Measurements from ENCODE around the gene EFNA5. TPM values are rescaled to one million over a fixed set of nuclear protein-coding genes. Genes with fewer than 3 reads are reported as not detected.

EFNA5 gene
- total RNA-seq, 1 experiment from 2014 or later = 42.7 TPM

DNA sequence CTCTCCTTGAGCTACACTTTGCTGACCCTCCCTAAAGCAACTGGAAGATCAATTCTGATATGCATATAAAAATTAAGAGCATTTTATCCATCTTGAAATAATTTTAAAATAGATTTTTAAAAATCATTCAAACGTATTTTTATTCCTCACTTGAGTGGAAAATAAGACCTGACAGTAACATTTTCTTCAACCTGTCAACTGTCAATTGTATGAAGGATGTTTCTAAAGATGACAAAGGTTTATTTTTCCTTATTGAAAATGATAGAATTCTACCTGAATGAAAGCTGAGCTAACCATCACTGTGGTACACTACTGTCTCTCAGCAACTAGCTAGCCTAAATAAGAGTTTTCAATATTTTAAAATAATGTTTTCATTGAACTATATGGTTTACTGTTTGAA, 7.0 kb downstream of the EFNA5 start:
- no peaks in the 10 kb centered on the region; the same call in 1 of the 2 replicates for H3K9me2 ChIP-seq (ENCODE audit: insufficient read depth)
- no peak overlapping the region; the same call in 1 of the 2 replicates for H3K27ac ChIP-seq
- peaks cover 99% of the 10 kb centered on the region for H3K79me2 ChIP-seq (ENCODE audit: low read depth)
- no peak overlapping the region for H3K4me3 ChIP-seq
- no TSS peak for BruUV-seq (replicated peaks)
- POLR2A ChIA-PET (ENCODE audit: unreplicated experiment) = interaction anchor here (0.6 kb wide), 1 partner anchor 117 kb away, joined by 5 read pairs; no protein-coding TSS in a partner anchor
- peaks cover 25% of the 10 kb centered on the region for H3K36me3 ChIP-seq (ENCODE audit: low read depth)
- no peaks in the 10 kb centered on the region for H3F3A ChIP-seq (ENCODE audit: insufficient read depth, low read depth)
- peaks cover 44% of the 10 kb centered on the region for H3K4me1 ChIP-seq (replicated peaks; ENCODE audit: insufficient read depth)
- 0 out of 2 replicates have a peak overlapping the region, but pooled peaks have one; percentile 98 for H3K4me2 ChIP-seq
- intact Hi-C loops (cut with micrococcal nuclease; ENCODE audit: unreplicated experiment) = no loop called here
- TF ChIP-seq EZH2 (IDR thresholded peaks at IDR 0.05; ENCODE audit: low read depth) = no peak
- TF ChIP-seq, protein P1, sequence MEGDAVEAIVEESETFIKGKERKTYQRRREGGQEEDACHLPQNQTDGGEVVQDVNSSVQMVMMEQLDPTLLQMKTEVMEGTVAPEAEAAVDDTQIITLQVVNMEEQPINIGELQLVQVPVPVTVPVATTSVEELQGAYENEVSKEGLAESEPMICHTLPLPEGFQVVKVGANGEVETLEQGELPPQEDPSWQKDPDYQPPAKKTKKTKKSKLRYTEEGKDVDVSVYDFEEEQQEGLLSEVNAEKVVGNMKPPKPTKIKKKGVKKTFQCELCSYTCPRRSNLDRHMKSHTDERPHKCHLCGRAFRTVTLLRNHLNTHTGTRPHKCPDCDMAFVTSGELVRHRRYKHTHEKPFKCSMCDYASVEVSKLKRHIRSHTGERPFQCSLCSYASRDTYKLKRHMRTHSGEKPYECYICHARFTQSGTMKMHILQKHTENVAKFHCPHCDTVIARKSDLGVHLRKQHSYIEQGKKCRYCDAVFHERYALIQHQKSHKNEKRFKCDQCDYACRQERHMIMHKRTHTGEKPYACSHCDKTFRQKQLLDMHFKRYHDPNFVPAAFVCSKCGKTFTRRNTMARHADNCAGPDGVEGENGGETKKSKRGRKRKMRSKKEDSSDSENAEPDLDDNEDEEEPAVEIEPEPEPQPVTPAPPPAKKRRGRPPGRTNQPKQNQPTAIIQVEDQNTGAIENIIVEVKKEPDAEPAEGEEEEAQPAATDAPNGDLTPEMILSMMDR (conservative IDR thresholded peaks at IDR 0.05) = no peak
- no peaks in the 10 kb centered on the region for H3K27me3 ChIP-seq (ENCODE audit: insufficient read depth, low read depth)
- CTCF ChIA-PET = no interaction called here
- DNase-seq = no peak
- peaks cover 54% of the 10 kb centered on the region for H4K20me1 ChIP-seq (ENCODE audit: insufficient read depth)
- H2AFZ ChIP-seq = no peak overlapping the region
- no peaks in the 10 kb centered on the region for H3K9me3 ChIP-seq (ENCODE audit: insufficient read depth, low read depth)

DNA sequence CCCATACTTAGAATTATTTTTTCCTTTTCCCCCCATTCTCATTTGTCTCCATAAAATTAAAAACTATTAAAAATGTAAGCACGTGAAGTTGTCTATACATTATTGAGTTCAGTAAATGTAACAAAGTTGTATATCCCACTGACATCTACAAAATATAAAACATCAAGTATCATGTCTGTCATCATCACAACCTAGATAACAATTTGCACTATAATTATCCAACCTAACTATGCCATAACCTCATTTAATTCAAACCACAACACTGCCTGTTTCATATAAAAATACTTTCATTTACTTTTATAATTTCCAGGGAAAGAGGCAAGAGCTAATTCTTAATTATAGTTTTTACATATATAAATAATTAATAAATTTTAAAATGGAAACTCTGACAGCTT, 9.1 kb downstream of the EFNA5 start:
- no peak for DNase-seq
- Histone ChIP-seq H3K79me2 (ENCODE audit: low read depth) (peaks cover 99% of the 10 kb centered on the region), H2AFZ (no peak overlapping the region), H3K36me3 (ENCODE audit: low read depth) (peaks cover 16% of the 10 kb centered on the region), H3K27me3 (ENCODE audit: insufficient read depth, low read depth) (no peaks in the 10 kb centered on the region), H3K9me2 (ENCODE audit: insufficient read depth) (no peaks in the 10 kb centered on the region; the same call in 1 of the 2 replicates), H3K9me3 (ENCODE audit: insufficient read depth, low read depth) (no peaks in the 10 kb centered on the region), H3F3A (ENCODE audit: insufficient read depth, low read depth) (no peaks in the 10 kb centered on the region), H3K4me1 (replicated peaks; ENCODE audit: insufficient read depth) (peaks cover 33% of the 10 kb centered on the region), H3K4me3 (no peak overlapping the region), H3K4me2 (no peak overlapping the region), H4K20me1 (ENCODE audit: insufficient read depth) (peaks cover 46% of the 10 kb centered on the region), H3K27ac (no peak overlapping the region)
- intact Hi-C loops (cut with micrococcal nuclease; ENCODE audit: unreplicated experiment) = no loop called here
- ChIA-PET CTCF (no interaction called here), POLR2A (ENCODE audit: unreplicated experiment) (interaction anchor here (0.6 to 0.7 kb wide), 3 partner anchors 90 to 448 kb away, joined by 3 to 18 read pairs (median 8); no protein-coding TSS in a partner anchor)
- TF ChIP-seq, protein P1 (conservative IDR thresholded peaks at IDR 0.05) = no peak
- TF ChIP-seq EZH2 (IDR thresholded peaks at IDR 0.05; ENCODE audit: low read depth) = no peak
- no TSS peak for BruUV-seq (replicated peaks)

DNA sequence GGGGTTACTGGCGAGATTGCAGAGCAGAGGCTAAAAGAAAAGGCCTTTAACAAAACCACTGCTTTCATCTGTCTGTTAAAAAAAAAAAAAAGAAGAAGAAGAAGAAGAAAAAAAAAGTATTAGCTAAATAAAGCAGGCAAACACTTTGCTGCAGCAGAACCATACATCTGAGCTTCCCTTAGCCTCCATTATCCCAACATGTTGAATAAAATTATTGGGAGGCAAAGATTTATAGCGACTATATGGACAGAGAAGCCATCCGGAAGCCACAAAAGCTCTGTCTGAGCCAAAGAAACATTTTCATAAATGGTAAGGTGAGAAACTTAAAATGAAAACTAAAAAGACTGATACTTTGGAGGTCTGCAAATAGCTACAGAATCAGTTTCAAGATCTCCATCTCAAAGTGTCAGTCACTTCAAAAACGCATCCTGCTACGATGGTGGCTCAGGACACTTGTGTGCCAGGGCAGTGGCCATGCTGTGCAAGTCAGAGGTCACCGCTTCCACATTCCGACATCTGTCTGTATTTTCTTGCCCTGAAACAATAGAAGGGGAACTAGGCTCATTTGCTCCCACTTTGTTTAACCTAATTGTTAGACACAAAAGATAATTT, 9.6 kb downstream of the EFNA5 start:
- no peak for TF ChIP-seq EZH2 (IDR thresholded peaks at IDR 0.05; ENCODE audit: low read depth)

More for the DNA sequence above, 9.6 kb downstream of the EFNA5 start:
- H3K4me3 ChIP-seq = no peak overlapping the region
- DNase-seq = no peak
- no peaks in the 10 kb centered on the region; the same call in 1 of the 2 replicates for H3K9me2 ChIP-seq (ENCODE audit: insufficient read depth)
- BruUV-seq (replicated peaks) = no TSS peak
- peaks cover 32% of the 10 kb centered on the region for H3K4me1 ChIP-seq (replicated peaks; ENCODE audit: insufficient read depth)
- H3K79me2 ChIP-seq (ENCODE audit: low read depth) = peaks cover 99% of the 10 kb centered on the region
- no peaks in the 10 kb centered on the region for H3K9me3 ChIP-seq (ENCODE audit: insufficient read depth, low read depth)
- no peak overlapping the region; the same call in 1 of the 2 replicates for H3K27ac ChIP-seq
- POLR2A ChIA-PET (ENCODE audit: unreplicated experiment) = interaction anchor here (0.7 kb wide), 1 partner anchor 156 kb away, joined by 18 read pairs; no protein-coding TSS in a partner anchor
- H3K27me3 ChIP-seq (ENCODE audit: insufficient read depth, low read depth) = no peaks in the 10 kb centered on the region
- peaks cover 16% of the 10 kb centered on the region for H3K36me3 ChIP-seq (ENCODE audit: low read depth)
- H3K4me2 ChIP-seq = no peak overlapping the region
- H2AFZ ChIP-seq = no peak overlapping the region
- CTCF ChIA-PET = no interaction called here
- H3F3A ChIP-seq (ENCODE audit: insufficient read depth, low read depth) = no peaks in the 10 kb centered on the region
- peaks cover 43% of the 10 kb centered on the region for H4K20me1 ChIP-seq (ENCODE audit: insufficient read depth)
- intact Hi-C loops (cut with micrococcal nuclease; ENCODE audit: unreplicated experiment) = no loop called here

All from PC-9 (cell line).